Cortex of kidney (tissue), 1 donor: ENCODE results near the gene ACTR6.
"Not testable (repeated sequence)": the region's sequence is repeated elsewhere in the genome, so short reads cannot be mapped to it uniquely, and the experiment has no call there.

ENCODE experiments used
- DNase-seq: peaks from one replicate; lab custom pipeline; 2025; lab: John Stamatoyannopoulos, UW

Gene ACTR6

DNA sequence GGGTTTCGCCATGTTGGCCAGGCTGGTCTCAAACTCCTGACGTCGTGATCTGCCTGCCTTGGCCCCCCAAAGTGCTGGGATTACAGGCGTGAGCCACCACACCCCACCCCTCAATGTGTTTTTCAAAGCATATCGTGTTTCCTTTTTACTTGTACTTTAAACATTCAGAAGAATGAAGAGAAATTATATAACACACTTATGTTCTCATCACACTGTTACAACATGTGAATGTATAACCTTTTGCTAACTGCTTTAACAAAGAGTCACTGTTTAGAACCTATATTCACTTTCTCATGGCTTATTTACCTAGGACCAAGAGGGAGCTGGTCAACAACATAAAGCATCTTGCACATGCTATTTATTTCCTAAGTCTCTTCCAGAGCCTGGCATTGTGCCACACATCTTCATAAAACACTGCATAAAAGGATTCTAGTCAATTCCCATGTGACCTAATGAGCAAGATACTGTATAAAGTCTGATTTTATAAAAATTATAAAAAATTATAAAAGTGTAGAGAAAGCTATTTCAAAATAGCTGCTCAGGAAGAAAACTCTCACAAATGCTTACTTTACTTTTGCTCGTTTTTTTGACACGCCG lies 16.0 kb upstream of the ACTR6 start:
- DNase-seq, result no peak

DNA sequence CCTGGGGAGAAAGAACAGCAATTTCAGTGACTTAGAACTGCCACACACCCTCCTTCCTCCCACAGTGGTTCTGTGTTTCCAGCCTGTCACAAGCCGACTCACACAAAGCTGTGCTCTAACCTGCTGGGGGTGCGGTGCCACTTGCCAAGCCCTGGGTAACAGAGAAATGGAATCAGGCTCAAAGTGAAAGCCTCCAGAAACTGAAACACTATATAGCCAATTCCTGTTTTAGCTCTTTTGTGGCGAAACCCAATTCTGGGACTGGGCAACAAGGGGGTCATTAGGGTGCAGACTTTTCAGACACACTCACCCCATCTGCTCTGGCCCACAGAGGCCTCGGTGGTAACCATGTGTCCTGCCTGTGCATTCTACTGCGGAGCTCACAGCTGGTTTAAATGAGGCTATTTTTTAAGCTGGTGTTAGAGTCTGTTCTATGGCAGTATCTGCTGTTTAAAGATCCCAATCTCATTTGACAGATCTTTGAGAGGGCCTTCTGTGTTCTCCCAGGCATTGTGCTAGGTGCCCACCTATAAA lies 15.2 kb upstream of the ACTR6 start:
- DNase-seq, result no peak

DNA sequence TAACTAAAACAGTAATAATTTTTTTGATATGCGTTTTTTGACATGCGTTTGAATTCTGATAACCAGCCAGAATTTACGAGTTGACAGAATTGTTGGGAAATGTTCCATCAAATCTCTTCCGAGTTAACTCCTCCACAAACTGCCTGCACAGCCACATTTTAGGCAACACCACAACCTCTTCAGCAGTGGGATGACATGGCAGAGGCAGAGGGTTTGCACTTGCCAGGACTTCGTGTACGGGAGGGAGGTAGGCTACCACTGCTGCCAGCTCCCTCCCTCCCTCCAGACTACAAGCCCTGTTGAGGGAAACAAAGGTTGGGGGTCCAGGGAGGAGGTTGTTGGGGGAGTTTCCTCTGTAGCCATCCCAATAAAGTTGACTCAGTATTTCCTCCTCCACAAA lies 14.5 kb upstream of the ACTR6 start:
- DNase-seq, result no peak

DNA sequence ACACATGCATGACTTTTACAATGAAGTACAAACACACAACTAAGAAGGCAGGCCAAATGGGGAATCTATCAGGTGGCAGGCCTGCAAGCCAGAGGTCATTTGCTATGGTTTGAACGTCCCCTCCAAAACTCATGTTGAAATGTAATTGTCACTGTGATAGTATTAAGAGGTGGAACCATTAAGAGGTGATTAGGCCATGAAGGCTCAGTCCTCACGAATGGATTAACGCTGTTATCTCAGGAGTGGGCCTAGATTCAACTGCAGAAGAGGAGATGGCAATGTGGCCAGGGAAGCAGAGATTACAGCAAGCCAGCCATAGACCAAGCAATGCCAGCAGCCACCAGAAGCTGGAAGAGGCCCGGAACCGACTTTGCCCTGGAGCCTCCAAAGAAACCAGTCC lies 13.5 kb upstream of the ACTR6 start:
- no peak for DNase-seq

DNA sequence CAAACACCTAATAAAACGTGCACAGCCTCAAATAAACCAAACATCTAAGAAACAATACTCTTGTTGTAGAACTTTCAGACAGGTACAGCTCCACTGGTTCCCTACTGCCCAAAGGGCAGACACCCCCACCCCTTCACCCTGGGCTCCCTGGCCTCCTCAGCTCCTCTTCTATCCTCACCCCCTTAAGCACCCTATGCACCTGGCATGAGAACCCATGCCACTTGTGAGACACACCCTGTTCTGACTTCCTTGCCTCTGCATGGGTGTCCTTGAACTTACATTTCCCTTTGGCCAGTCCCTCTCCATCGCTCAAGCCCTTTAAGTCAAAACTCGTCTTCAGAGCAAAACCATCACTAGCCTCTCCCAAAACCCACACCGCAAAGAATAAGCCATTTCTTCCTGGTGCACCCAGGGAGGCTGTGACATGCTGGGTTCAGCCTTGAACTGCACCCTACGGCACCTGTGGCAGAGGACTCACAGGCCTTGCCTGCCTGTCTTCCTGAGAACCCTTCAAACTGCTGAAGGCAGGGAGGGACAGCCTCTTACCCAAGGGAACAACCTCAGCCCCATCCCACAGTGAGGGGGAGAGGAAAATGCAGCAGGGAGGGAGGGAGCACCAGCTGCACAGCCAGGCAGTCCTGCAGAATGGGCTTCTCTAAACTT lies 12.6 kb upstream of the ACTR6 start:
- no peak for DNase-seq

DNA sequence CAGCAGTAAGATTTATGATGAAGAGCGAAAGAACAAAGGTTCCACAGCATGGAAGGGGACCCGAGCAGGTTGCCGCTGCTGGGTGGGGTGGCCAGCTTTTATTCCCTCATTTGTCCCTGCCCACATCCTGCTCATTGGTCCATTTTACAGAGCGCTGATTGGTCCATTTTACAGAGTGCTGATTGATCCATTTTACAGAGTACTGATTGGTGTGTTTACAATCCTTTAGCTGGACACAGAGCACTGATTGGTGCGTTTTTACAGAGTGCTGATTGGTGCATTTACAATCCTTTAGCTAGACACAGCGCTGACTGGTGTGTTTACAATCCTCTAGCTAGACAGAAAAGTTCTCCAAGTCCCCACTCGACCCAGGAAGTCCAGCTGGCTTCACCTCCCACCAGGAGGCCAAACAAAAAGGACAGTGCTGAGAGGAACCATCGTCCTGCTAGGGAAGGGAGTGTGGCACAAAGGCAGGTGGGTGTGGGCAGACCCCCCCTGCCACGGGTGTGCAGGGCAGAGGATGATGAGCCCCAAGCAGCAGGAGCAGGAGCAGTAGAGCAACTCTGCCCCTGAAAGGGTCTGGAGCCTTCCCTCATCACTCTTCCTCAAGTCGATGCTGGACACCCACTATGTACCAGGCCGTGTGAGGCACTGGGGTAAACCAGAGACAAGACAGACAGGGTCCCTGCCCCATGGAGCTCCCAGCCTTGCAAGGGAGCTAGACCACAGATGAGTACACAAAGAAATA lies 11.6 kb upstream of the ACTR6 start:
- DNase-seq, result not testable (repeated sequence)

DNA sequence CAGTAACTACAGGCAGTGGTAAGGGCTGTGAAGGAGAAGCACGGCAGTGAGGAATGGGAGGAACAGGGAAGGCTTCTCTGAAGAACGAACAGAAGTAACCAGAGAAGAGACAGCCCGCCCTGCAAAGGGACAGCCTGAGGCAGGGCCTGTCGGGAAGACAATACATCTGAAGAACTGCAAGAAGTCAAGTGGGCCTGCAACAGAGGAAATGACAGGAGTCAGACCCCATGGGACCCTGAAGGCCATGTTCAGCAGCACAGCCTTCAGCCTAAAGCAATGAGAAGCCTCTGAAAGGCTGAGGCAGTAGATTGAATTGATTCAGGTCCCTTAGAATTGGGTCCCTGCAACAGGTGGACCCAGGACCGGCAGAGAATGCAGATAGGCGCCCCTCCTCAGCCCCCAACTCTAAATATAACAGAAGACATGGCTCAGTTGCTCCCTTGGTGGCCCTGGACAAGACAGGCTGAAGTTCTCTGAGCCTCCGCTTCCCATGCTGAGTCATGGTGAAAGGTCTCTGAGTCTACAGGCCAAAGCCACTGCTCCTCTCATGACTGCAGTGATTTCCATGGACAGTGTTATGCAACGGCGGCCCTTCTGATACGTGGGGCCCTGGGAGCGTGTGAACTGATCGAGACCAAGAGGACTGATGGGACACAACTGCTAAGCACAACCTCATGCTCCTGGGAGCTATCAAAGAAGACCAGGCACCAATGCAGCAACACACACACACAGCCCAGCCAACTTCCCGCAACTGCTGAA lies 10.8 kb upstream of the ACTR6 start:
- DNase-seq, result no peak

DNA sequence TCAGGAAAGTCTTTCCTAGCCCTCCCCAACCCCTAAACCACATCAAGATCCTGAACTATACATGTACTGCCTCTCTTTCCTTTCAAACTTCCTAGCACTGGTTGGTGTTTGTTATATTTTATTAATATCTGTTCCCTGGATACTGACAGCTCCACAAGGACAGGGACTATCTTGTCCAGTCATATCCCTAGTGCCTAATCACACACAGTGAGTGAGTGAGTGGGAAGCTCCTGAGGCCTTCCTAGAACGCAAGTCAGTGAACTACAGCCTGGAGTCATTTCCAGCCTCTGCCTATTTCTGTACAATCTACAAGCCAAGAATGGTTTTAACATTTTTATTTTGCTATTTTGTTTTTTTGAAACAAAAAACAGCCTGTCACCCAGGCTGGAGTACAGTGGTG lies 7.5 kb upstream of the ACTR6 start:
- no peak for DNase-seq

DNA sequence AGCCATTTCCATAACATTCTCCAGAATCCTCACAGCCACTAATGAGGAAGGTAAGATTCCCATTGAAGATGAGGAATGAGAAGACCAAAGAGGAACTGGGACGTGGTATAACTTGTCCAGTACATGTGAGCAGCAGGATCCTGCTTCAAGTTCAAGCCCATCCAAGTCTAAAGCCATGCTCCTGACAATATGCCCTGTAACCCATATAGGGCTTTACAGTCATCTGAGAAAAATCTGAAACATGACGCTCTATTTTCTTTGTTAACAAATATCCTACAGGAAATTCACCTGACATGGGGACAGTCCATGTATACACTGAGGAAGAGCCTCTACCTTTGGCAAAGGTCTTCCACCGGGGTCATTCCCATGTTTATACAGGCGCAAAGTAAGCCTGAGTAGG lies 3.1 kb upstream of the ACTR6 start:
- DNase-seq, result no peak

DNA sequence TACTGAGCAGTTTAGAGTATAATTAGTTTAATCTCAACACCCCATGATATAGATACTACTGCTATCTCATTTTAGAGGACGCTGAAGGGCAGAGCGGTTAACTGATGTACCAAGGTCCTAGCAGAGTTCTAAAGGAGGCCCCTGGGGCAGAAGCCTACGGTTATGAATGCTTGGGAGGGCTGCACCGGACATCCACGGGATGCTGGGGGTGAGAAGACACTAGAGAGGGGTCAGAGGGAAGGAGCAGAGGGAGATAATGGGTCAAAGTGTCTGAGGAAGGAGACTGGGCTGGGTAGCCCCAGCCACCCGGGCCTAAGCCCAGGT lies 1.6 kb upstream of the ACTR6 start:
- DNase-seq, result no peak

DNA sequence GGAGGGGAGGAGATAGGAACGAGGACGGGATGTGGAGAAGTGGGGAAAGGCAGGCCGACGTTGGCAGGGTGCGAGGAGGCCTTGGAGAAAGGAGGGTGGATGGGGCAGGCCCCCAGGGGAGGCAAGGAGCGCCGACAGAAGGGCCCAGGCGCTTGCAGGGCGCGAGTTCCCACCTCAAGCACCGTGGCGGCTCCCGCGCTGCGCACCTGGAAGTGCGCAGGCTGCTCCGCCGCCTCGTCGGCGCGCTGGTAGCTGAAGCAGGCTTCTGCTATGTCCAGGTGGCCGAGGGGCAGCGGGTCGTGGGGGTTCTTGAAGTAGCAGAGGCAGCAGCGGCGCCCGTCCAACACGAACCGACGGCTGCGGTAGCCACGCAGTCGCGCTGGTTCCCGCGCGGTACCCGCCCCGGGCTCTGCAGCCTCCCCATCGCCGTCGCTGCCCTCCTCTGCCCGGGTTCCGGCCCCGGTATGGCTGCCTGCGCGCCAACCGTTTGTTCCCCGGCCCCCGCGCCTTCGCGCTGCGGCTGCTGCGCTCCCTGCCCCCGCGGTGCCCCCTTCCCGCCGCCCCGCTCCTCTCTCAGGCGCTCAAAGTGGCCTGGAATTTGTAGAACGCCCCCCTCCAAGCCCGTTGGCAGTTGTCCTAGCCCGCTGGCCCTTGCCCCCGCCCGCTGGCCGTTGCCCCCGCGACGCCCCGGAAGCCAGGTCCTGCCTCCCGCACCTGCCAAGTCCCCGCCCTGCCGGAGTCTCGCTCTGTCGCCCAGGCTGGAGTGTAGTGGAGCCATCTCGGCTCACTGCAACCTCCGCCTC lies 1.1 kb upstream of the ACTR6 start:
- no peak for DNase-seq

DNA sequence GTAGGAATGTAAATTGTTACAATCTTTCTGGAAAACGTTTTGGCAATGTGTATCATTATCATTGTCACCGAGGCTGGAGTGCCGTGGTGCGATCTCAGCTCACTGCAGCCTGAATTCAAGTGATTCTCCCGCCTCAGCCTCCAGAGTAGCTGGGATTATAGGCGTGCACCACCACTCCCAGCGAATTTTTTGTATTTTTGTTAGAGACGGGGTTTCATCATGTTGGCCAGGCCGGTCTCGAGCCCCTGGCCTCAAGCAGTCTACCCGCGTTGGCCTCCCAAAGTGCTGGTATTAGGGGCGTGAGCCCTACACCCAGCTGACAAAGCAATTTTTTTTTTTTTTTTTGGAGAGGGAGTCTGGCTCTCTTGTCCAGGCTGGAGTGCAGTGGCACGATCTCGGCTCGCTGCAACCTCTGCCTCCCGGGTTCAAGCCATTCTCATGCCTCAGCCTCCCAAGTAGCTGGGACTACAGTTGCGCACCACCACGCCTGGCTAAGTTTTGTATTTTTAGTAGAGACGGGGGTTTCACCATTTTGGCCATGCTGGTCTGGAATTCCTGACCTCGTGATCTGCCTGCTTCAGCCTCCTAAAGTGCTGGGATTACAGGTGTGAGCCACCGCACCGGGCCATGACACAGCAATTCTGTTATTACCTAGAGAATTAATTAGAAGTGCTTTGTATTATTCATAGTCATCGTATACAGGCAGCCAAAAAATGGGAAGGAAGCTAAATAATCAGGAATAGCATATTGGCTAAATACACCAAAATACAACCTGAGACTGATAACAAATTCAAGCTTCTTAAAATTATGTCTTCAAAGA lies 1.2 kb downstream of the ACTR6 start:
- no peak for DNase-seq

DNA sequence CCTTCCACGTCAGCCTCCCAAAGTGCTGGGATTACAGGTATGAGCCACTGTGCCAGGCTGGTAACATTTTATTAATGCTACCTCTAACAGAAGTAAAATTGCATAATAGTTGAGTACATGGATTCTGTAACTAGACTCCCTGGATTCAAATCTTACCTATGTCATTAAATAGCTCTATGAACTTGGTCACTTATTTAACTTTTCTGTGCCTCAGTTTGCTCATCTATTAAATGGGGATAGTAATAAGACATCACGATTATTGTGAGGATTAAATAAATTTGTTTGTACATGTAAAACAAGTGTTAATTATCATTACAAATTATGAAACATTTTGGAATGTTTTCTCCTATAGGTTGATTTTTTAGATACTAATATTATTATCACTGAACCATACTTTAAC lies 6.7 kb downstream of the ACTR6 start:
- DNase-seq, result no peak

DNA sequence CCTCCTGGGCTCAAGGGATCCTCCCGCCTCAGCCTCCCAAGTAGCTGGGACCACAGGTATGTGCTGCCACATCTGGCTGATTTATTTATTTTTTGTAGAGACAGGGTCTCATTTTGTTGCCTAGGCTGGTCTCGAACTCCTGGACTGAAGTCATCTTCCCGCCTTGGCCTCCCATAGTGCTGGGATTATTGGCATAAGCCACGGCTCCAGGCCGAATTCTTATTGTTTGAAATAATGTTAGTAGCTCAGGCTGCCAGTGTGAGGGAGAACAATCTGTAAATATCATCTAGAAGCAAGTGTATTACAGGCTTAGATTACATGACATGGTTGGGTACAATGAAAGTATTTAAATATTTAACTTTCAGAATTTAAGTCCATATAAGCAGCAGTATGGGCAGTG lies 8.2 kb downstream of the ACTR6 start:
- no peak for DNase-seq

DNA sequence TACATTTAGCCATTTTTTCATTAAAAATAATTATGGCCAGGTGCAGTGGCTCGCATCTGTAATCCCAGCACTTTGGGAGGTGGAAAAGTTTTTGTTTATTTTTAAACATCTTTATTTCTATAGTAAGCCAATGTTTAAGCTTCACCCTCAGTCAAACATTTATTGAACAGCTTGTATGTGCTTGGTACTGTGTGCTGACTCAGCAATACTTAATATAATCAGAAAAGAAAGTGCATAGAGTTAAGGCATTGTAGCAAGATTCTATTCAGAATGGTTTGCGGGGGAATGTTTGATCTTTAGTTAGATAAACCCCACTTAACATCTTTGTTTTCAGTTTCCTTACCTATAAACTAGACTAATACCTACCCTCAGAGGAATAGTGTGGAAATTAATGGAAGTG lies 11.1 kb downstream of the ACTR6 start:
- no peak for DNase-seq

DNA sequence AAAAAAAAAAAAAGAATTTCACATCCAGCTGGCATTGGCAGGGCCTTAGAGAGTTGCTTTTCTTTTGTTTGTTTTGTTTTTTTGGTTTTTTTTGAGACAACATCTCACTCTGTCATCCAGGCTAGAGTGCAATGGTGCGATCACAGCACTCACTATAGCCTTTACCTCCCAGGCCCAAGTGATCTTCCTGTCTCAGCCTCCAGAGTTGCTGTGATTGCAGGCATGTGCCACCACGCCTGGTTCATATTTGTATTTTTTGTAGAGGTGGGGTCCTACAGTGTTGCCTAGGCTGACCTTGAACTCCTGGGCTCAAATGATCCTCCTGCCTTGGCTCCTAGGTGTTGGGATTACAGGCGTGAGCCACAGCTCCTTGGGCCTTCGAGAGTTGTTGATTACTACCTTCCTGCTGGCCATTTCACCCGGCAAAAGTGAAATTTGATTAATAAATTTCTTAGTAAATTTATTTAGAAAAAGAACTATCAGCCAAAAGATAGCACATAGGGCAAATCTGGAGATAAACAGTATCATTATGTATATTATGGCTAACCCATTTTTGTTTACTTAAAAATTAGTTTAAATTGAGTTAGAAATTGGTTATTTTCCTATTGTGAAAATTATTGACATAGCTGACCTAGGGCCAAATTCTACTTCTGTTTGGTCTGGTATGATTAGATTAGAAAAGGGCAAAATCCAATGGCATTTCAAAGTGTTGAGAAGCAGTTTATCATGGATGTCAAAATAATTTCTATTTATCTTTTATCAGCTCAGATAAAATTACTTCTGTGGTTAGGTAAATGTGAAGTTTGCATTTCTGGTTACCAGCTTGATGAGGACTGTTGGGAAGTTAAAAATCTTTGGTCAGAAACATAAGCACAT lies 12.6 kb downstream of the ACTR6 start:
- no peak for DNase-seq

DNA sequence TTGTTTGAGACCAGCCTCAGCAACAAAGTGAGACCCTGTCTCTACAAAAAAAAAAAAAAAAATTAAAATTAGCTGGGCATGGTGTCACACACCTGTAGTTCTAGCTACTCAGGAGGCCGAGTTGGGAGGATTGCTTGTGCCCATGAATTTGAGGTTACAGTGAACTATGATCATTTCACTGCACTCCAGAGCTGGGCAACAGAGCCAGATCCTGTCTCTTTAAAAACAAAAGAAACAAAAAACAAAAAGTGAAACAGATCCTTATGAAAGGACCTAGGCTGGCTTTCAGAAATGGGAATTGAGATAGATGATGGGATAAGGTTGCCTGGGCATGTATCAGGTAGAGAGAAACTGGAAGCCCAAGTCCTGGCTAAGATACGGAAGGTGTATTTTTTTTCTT lies 13.9 kb downstream of the ACTR6 start:
- DNase-seq, result no peak

DNA sequence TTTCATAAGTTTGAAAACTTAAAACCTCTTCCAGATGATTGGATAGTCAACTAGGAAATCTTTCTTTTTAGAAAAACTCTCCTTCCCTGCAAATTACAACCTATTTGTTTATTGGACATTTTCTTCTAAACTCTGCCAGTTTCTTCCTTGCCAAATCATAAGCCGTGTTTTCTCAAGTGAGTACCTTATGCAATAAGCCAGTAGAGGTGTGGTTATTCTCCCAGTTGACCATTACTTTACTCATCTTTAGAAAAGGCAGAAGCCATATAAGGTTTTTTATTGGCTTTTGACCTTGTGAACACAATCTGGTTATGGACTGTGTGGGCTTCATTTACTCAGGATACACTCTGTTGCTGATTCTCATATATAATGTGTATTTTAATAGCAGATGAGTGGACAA lies 14.6 kb downstream of the ACTR6 start:
- no peak for DNase-seq

DNA sequence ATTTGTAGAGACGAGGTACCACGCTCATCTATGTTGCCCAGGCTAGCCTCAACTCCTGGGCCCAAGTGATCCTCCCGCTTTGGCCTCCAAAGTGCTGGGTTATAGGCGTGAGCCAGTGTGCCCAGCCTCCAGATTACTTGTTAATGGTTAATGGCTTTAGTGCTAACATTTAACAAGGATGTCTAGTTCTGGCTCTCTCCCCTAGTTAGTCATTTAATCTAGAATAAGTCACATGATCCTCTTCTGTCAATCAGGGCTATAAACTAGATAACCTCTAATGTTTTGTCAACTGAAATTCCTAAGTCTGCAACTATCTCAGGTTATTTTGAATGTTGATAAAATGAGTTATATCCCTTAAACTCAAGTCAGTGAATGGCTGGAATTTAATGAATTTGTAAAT lies 15.7 kb downstream of the ACTR6 start:
- no peak for DNase-seq
